ENCODE measurements around the gene ACVRL1. TPM values are rescaled to one million over a fixed set of nuclear protein-coding genes. Genes with fewer than 3 reads are reported as not detected.

The ACVRL1 gene
- total RNA-seq, 1 experiment from 2014 or later: not detected

DNA sequence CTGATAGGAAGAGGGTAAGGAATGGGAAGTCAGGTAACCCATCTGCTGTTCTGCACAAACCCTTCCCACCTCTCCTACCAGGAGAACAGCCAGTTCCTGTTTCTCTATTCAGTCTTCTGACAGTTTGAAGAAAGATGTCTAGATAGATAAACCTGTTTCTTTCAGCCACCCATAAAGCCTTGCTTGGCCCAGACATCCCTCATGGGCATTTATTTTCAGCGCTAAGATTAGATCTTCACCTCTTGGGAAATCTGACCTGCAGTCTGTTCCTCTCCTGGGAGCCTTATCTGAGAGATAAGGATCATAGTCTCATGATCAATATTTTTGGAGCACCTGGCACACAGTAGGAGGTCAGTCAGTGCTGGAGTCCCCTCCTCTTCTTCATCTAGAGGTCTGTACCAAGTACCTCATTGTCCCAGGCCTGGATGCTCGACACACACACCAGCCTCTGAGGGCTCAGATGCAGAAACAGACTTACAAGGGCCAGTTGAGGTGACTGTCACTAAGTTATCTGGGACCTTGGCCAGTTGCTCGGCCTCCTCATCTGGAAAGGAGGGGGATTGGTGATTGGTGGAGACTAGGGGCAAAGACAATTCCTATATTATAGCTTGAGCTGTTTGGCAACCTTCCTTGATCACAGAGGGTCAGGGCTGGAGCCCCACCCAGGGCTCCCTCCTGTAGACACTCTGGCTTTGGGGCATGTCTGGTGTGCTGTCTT is 18.2 kb downstream of the ACVRL1 start:
- no peak overlapping the region for H3K23ac ChIP-seq (ENCODE audit: insufficient read length, low read depth, low read length)
- no peaks in the 10 kb centered on the region for H3K23me2 ChIP-seq (ENCODE audit: insufficient read length, low read depth, low read length, poor library complexity, severe bottlenecking)
- H3K14ac ChIP-seq (ENCODE audit: insufficient read depth, low read length): no peak overlapping the region
- H3K79me1 ChIP-seq (ENCODE audit: insufficient read depth, low read depth, low read length, poor library complexity, severe bottlenecking): no peaks in the 10 kb centered on the region
- H3K4me2 ChIP-seq (ENCODE audit: insufficient read depth, insufficient read length, low read length): no peak overlapping the region
- H3K4me1 ChIP-seq (ENCODE audit: insufficient read depth, low read length): no peaks in the 10 kb centered on the region; the same call in 1 of the 2 replicates
- Mint-ChIP-seq H3K27me3 (ENCODE audit: low read depth) (peaks cover 29% of the 10 kb centered on the region), H3K27ac (no peak overlapping the region), H3K36me3 (ENCODE audit: insufficient read depth in 1 of 3, low read depth in 3 of 3) (no peaks in the 10 kb centered on the region), H3K4me3 (no peak overlapping the region), H3K9me3 (no peaks in the 10 kb centered on the region), H3K4me1 (peaks cover 16 to 32% of the 10 kb centered on the region in 2 experiments)
- no peak overlapping the region for H2BK5ac ChIP-seq (ENCODE audit: insufficient read length, low read length)
- no peak overlapping the region for H3K9ac ChIP-seq (ENCODE audit: extremely low read depth, insufficient read length, low read length)
- H3K4ac ChIP-seq (ENCODE audit: low read depth, low read length): no peak overlapping the region
- TF ChIP-seq, protein P1, sequence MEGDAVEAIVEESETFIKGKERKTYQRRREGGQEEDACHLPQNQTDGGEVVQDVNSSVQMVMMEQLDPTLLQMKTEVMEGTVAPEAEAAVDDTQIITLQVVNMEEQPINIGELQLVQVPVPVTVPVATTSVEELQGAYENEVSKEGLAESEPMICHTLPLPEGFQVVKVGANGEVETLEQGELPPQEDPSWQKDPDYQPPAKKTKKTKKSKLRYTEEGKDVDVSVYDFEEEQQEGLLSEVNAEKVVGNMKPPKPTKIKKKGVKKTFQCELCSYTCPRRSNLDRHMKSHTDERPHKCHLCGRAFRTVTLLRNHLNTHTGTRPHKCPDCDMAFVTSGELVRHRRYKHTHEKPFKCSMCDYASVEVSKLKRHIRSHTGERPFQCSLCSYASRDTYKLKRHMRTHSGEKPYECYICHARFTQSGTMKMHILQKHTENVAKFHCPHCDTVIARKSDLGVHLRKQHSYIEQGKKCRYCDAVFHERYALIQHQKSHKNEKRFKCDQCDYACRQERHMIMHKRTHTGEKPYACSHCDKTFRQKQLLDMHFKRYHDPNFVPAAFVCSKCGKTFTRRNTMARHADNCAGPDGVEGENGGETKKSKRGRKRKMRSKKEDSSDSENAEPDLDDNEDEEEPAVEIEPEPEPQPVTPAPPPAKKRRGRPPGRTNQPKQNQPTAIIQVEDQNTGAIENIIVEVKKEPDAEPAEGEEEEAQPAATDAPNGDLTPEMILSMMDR (conservative IDR thresholded peaks at IDR 0.05): no peak
- no peaks in the 10 kb centered on the region for H4K20me1 ChIP-seq (ENCODE audit: control insufficient read depth, insufficient read depth, insufficient read length)
- no peak overlapping the region for H2BK20ac ChIP-seq (ENCODE audit: low read depth, low read length, poor library complexity, severe bottlenecking)
- H2BK120ac ChIP-seq (ENCODE audit: low read depth, low read length, poor library complexity, severe bottlenecking): no peak overlapping the region
- H4K5ac ChIP-seq (ENCODE audit: insufficient read length, low read depth, low read length): no peak overlapping the region
- no peak overlapping the region for H2BK12ac ChIP-seq (ENCODE audit: insufficient read length, low read depth, low read length)
- no peak overlapping the region for H2AFZ ChIP-seq (ENCODE audit: low read length)
- H3K79me2 ChIP-seq (ENCODE audit: insufficient read depth, low read length): no peaks in the 10 kb centered on the region
- H3K27ac ChIP-seq (ENCODE audit: insufficient read length, low read depth, low read length): no peak overlapping the region
- no peak overlapping the region for H4K91ac ChIP-seq (ENCODE audit: insufficient read length, low read depth, low read length)
- no peak overlapping the region for H4K8ac ChIP-seq (replicated peaks; ENCODE audit: insufficient read length, low read depth, low read length)
- H3K9me3 ChIP-seq (ENCODE audit: control insufficient read depth, low read depth, low read length): no peaks in the 10 kb centered on the region
- H2AK5ac ChIP-seq (ENCODE audit: insufficient read length, low read length): no peak overlapping the region
- DNase-seq: no peak
- no peak overlapping the region for H2BK15ac ChIP-seq (ENCODE audit: low read depth, low read length)
- H3K56ac ChIP-seq (ENCODE audit: insufficient read length, low read depth, low read length): no peak overlapping the region
- H3K18ac ChIP-seq (ENCODE audit: insufficient read length, low read depth, low read length): no peak overlapping the region
- no peak overlapping the region for H3T11ph ChIP-seq (ENCODE audit: low read length)
- WGBS (ENCODE audit: extremely low coverage, insufficient read length, low lambda C conversion rate): no CpG with 5 or more reads among the region's 3 CpGs
- H3K27me3 ChIP-seq (ENCODE audit: insufficient read depth, low read length): no peaks in the 10 kb centered on the region
